ENCODE data around the gene TNFRSF6B.

DNA sequence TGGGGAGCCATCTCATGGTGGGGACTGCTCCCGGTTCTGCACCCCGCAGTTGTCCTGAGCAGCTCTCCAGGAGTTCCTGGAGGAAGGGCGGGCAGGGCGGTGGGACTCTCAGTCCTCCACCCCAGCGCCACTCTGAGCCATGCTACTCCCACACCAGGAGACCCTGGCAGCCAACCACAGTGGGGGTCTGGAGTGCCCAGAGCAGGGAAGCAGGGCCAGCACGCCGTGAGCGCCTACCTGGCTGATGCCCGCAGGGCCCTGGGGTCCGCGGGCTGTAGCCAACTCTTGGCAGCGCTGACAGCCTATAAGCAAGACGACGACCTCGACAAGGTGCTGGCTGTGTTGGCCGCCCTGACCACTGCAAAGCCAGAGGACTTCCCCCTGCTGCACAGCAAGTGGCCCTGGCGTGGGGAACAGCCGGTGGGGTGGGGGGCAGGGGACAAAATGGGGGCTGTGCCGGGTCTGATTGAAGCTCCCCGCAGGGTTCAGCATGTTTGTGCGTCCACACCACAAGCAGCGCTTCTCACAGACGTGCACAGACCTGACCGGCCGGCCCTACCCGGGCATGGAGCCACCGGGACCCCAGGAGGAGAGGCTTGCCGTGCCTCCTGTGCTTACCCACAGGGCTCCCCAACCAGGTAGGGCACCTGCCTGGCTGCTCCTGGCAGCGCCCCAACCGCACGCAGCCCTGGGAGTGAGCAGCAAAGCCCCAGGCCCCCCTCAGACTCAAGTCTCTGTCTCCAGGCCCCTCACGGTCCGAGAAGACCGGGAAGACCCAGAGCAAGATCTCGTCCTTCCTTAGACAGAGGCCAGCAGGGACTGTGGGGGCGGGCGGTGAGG is 1.6 kb upstream of the TNFRSF6B start:
- TF ChIP-seq CTCF (IDR thresholded peaks at IDR 0.05), result no peak
- TF ChIP-seq ZFX (IDR thresholded peaks at IDR 0.05; ENCODE audit: borderline replicate concordance), result no peak

Measured in 22Rv1 (cell line).